B cell (primary cell): Measurements from ENCODE around the gene HNRNPAB. TPM values are rescaled to one million over a fixed set of nuclear protein-coding genes. Genes with fewer than 3 reads are reported as not detected.

Source experiments
- ATAC-seq: fragments of 200-7000 bp; cut with Tn5 transposase; one replicate; pipeline ENCODE4 v1.10.0; 2021; ENCODE audit warnings: low read depth, mild to moderate bottlenecking, moderate number of reproducible peaks, moderate library complexity
- CTCF ChIA-PET: fragments of 350-600 bp; sonication (Branson Sonifier 250); formaldehyde crosslinking; loops from one replicate; lab custom pipeline; 2021; ENCODE audit warnings: antibody characterized with exemption, inconsistent platforms; lab: Charles Lee
- POLR2A ChIA-PET: fragments of 350-600 bp; sonication (Branson Sonifier 250); formaldehyde crosslinking; loops from one replicate; lab custom pipeline; 2021; ENCODE audit warnings: antibody characterized with exemption; lab: Charles Lee
- DNase-seq: peaks from one replicate; pipeline ENCODE4 v3.0.0; 2013
- H2AFZ ChIP-seq: 2 replicates; pipeline ENCODE4 v1.6.1; 2012; ENCODE audit warnings: mild to moderate bottlenecking, low read depth, low read length; ENCODE audit not compliant: insufficient read depth, poor library complexity, severe bottlenecking
- H3K27ac ChIP-seq, 2 donors: 1 replicate in 1 of 2; 2 replicates in 1 of 2; pipeline ENCODE4 v1.5.1; 2012 to 2013; ENCODE audit warnings: low read length in 2 of 2, mild to moderate bottlenecking in 2 of 2, moderate library complexity in 1 of 2
- H3K27me3 ChIP-seq, 4 experiments: fragments of 200-600 bp in 1 of 4; sonication (generic) in 1 of 4; replicated peaks in 1 of 4; 1 replicate in 2 of 4; 2 replicates in 2 of 4; pipeline versions ENCODE4 v1.6.1 to v1.7.0; 2013 to 2016; ENCODE audit warnings: low read length in 3 of 4, mild to moderate bottlenecking in 2 of 4, mixed read lengths in 1 of 4, moderate library complexity in 1 of 4; ENCODE audit not compliant: insufficient read depth in 4 of 4, control insufficient read depth in 3 of 4; ENCODE audit errors: control extremely low read depth in 1 of 4
- H3K36me3 ChIP-seq, 2 experiments: replicated peaks in 1 of 2; 1 replicate in 1 of 2; 2 replicates in 1 of 2; pipeline versions ENCODE4 v1.6.1 to v1.7.1; 2013; ENCODE audit warnings: low read length in 1 of 2; ENCODE audit not compliant: insufficient read depth in 2 of 2, control insufficient read depth in 1 of 2; ENCODE audit errors: control extremely low read depth in 1 of 2, extremely low read depth in 1 of 2
- H3K4me1 ChIP-seq, 2 donors: fragments of 200-600 bp in 1 of 2; sonication (generic) in 1 of 2; 1 replicate in 1 of 2; 2 replicates in 1 of 2; pipeline versions ENCODE4 v1.5.1 to v1.6.1; 2013 to 2017; ENCODE audit warnings: low read length in 2 of 2; ENCODE audit not compliant: control insufficient read depth in 2 of 2, insufficient read depth in 2 of 2
- H3K4me2 ChIP-seq: replicated peaks from 2 replicates; pipeline ENCODE3; 2012; ENCODE audit warnings: mild to moderate bottlenecking, low read depth, low read length; ENCODE audit not compliant: poor library complexity, severe bottlenecking
- H3K4me3 ChIP-seq, 5 experiments: fragments of 200-600 bp in 1 of 5; sonication (generic) in 1 of 5; 1 replicate in 3 of 5; 2 replicates in 2 of 5; pipeline versions ENCODE4 v1.5.1 to v1.7.0; 2011 to 2016; ENCODE audit warnings: low read length in 4 of 5, mild to moderate bottlenecking in 4 of 5, low read depth in 2 of 5, control low read depth in 1 of 5, moderate library complexity in 1 of 5; ENCODE audit not compliant: insufficient read depth in 1 of 5; ENCODE audit errors: control extremely low read depth in 1 of 5, extremely low read depth in 1 of 5
- H3K79me2 ChIP-seq: fragments of 200-600 bp; sonication (generic); one replicate; pipeline ENCODE4 v1.6.0; 2016; ENCODE audit warnings: low read length; ENCODE audit not compliant: control insufficient read depth, insufficient read depth
- H3K9ac ChIP-seq: fragments of 200-600 bp; sonication (generic); 2 replicates; pipeline ENCODE4 v1.6.1; 2017; ENCODE audit warnings: mild to moderate bottlenecking, low read length, moderate library complexity
- H3K9me3 ChIP-seq, 3 donors: one replicate each; pipeline versions ENCODE4 v1.6.1 to v1.7.1; 2013; ENCODE audit warnings: low read length in 2 of 3; ENCODE audit not compliant: control insufficient read depth in 2 of 3, insufficient read depth in 1 of 3; ENCODE audit errors: control extremely low read depth in 1 of 3
- H4K20me1 ChIP-seq: 2 replicates; pipeline ENCODE4 v1.6.0; 2012; ENCODE audit warnings: mild to moderate bottlenecking, low read length; ENCODE audit not compliant: insufficient read depth, control insufficient read depth, poor library complexity, severe bottlenecking
- H3K27ac Mint-ChIP-seq: one replicate; pipeline ENCODE4 v1.8.0; 2021; ENCODE audit warnings: mixed read lengths
- H3K27me3 Mint-ChIP-seq: one replicate; pipeline ENCODE4 v1.8.0; 2021; ENCODE audit warnings: mixed read lengths
- H3K4me1 Mint-ChIP-seq: one replicate; pipeline ENCODE4 v1.8.0; 2021; ENCODE audit warnings: mixed read lengths
- H3K4me3 Mint-ChIP-seq: one replicate; pipeline ENCODE4 v1.8.0; 2021; ENCODE audit warnings: mixed read lengths
- H3K9me3 Mint-ChIP-seq: one replicate; pipeline ENCODE4 v1.8.0; 2022; ENCODE audit warnings: mixed read lengths; ENCODE audit not compliant: insufficient read depth
- CTCF ChIP-seq: fragments of 200-600 bp; IDR thresholded peaks from one replicate; pipeline ENCODE4 v1.8.0; 2022; ENCODE audit warnings: antibody characterized with exemption, mild to moderate bottlenecking
- EZH2 ChIP-seq: IDR thresholded peaks from 2 replicates; pipeline ENCODE4 v1.6.1; 2012; ENCODE audit warnings: borderline replicate concordance, low read depth, mild to moderate bottlenecking, moderate library complexity, low read length; ENCODE audit not compliant: insufficient read depth, poor library complexity, severe bottlenecking
- WGBS: methylation state at CpG from one replicate; pipeline ENCODE4 v1.1.5; 2013; ENCODE audit warnings: missing lambda C conversion rate; ENCODE audit not compliant: insufficient coverage; 5-methylcytosine and 5-hydroxymethylcytosine counted together
- intact Hi-C: fragments of 100-400 bp; cut with micrococcal nuclease; formaldehyde crosslinking; loops from one replicate; pipeline ENCODE4 v1.10.0; 2022
- polyA plus RNA-seq: library from polyadenylated mRNA; depleted of rRNA; stranded (reverse); fragments of >200 nt; gene quantifications from 2 replicates; pipeline ENCODE4 v1.2.3, GENCODE V29; 2012
- total RNA-seq, 2 donors: library from RNA; stranded (reverse); fragments of 120-200 nt in 1 of 2; gene quantifications; 1 replicate in 1 of 2; 2 replicates in 1 of 2; pipeline versions ENCODE4 v1.2.3 to v1.2.4, GENCODE V29; 2013 to 2022

Gene HNRNPAB
- total and polyA plus RNA-seq, 2 donors (not counting 1 experiment from before 2014, with no cell fraction given) = 25.1 to 75.1 TPM

DNA sequence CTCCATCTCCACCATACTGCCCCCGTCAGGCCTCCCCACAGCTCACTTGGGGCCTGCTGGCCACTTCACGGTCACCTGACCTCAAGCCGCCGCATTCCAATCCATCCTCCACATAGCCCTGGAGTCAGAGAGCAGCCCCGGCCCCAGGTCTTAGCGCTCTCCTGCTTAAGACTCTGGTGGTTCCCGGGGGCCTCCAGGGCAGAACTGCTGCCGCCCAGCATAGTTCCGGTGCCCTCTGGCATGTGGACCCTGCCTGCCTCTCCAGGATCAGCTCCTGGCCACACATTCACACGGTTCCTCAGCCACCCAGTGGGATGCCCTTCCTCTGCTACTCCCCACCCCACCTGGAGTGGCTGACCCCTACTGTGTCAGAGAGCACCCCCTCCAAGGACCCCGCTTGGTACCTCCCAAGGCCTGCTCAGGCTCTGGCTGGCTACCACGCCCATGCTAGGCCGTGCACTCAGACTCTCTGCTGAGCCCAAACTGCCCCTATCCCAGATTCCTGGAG, 19.5 kb downstream of the HNRNPAB start:
- Mint-ChIP-seq H3K27ac (no peak overlapping the region), H3K27me3 (no peaks in the 10 kb centered on the region), H3K4me1 (peaks cover 30% of the 10 kb centered on the region), H3K9me3 (no peaks in the 10 kb centered on the region), H3K4me3 (no peak overlapping the region)
- TF ChIP-seq CTCF (no peak), EZH2 (no peak)
- ChIA-PET POLR2A (no interaction called here), CTCF (interaction anchor here (1.0 kb wide), 1 partner anchor 18 kb away, joined by 3 read pairs; no protein-coding TSS in a partner anchor)
- Histone ChIP-seq H4K20me1 (peaks cover 70% of the 10 kb centered on the region), H3K9ac (no peak overlapping the region), H3K4me3 (no peak overlapping the region), H3K9me3 (no peaks in the 10 kb centered on the region), H3K4me1 (peaks cover 0 to 6% of the 10 kb centered on the region in 2 donors), H3K79me2 (peaks cover 38% of the 10 kb centered on the region), H3K27me3 (no peaks in the 10 kb centered on the region), H3K36me3 (peaks cover 2 to 80% of the 10 kb centered on the region in 2 experiments), H2AFZ (no peak overlapping the region), H3K4me2 (no peak overlapping the region), H3K27ac (no peak overlapping the region)
- DNase-seq (no peak), ATAC-seq (no peak)
- 93% methylated on average over 13 of the region's 13 CpGs for WGBS
- intact Hi-C loops = no loop called here

DNA sequence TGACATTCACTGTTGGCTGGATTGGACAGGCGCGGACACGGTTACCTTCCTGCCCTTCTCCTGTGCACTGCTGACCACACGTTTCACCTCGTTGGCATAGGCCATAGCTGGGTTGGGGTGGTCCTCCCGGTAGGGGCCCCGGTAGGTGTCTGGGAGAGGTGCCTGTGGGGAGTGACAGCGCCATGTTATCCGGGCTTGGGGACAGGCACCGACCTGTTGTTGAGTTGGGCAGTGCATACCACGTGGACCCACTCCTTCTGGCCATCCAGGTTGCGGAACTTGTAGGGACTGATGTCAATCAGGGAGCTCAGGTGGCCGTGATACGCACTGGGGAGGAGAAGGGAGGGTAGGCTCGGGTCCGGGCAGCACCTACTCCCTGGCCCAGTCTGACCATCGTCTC, 20.1 kb downstream of the HNRNPAB start:
- H3K4me2 ChIP-seq = no peak overlapping the region
- ATAC-seq (no peak), DNase-seq (no peak)
- H3K9me3 Mint-ChIP-seq = no peaks in the 10 kb centered on the region
- H2AFZ ChIP-seq = no peak overlapping the region
- no peak overlapping the region for H3K4me3 Mint-ChIP-seq
- TF ChIP-seq CTCF (no peak), EZH2 (no peak)
- ChIA-PET CTCF (interaction anchor here (1.0 to 1.1 kb wide), 2 partner anchors 11 to 18 kb away, joined by 3 to 4 read pairs; no protein-coding TSS in a partner anchor), POLR2A (no interaction called here)
- peaks cover 0 to 6% of the 10 kb centered on the region in 2 donors for H3K4me1 ChIP-seq
- peaks cover 2 to 83% of the 10 kb centered on the region in 2 experiments for H3K36me3 ChIP-seq
- H3K27ac Mint-ChIP-seq = no peak overlapping the region
- peaks cover 44% of the 10 kb centered on the region for H3K79me2 ChIP-seq
- H3K9me3 ChIP-seq = no peaks in the 10 kb centered on the region
- H3K27ac ChIP-seq = no peak overlapping the region
- 97% methylated on average over 16 of the region's 17 CpGs for WGBS
- intact Hi-C loops = no loop called here
- peaks cover 32% of the 10 kb centered on the region for H3K4me1 Mint-ChIP-seq
- no peaks in the 10 kb centered on the region for H3K27me3 ChIP-seq
- H3K27me3 Mint-ChIP-seq = no peaks in the 10 kb centered on the region
- no peak overlapping the region for H3K4me3 ChIP-seq
- H3K9ac ChIP-seq = no peak overlapping the region
- H4K20me1 ChIP-seq = peaks cover 76% of the 10 kb centered on the region
